NAMALWA (cell line): Measurements from ENCODE around the gene NEK10.
"Not testable (repeated sequence)": the region's sequence is repeated elsewhere in the genome, so short reads cannot be mapped to it uniquely, and the experiment has no call there.

ENCODE experiments used
- DNase-seq: peaks from one replicate; pipeline ENCODE4 v3.0.0-alpha.2; 2015; ENCODE audit warnings: low spot score

Gene NEK10, protein sequence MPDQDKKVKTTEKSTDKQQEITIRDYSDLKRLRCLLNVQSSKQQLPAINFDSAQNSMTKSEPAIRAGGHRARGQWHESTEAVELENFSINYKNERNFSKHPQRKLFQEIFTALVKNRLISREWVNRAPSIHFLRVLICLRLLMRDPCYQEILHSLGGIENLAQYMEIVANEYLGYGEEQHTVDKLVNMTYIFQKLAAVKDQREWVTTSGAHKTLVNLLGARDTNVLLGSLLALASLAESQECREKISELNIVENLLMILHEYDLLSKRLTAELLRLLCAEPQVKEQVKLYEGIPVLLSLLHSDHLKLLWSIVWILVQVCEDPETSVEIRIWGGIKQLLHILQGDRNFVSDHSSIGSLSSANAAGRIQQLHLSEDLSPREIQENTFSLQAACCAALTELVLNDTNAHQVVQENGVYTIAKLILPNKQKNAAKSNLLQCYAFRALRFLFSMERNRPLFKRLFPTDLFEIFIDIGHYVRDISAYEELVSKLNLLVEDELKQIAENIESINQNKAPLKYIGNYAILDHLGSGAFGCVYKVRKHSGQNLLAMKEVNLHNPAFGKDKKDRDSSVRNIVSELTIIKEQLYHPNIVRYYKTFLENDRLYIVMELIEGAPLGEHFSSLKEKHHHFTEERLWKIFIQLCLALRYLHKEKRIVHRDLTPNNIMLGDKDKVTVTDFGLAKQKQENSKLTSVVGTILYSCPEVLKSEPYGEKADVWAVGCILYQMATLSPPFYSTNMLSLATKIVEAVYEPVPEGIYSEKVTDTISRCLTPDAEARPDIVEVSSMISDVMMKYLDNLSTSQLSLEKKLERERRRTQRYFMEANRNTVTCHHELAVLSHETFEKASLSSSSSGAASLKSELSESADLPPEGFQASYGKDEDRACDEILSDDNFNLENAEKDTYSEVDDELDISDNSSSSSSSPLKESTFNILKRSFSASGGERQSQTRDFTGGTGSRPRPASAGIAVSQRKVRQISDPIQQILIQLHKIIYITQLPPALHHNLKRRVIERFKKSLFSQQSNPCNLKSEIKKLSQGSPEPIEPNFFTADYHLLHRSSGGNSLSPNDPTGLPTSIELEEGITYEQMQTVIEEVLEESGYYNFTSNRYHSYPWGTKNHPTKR

GRCh38 chr3:27368831-27369607, at the start of gene NEK10:
Gene NEK10 (minus strand): TSS chr3:27369383. CDS start chr3:27352882, 16,501 bp downstream.
- DNase-seq: peak; percentile 75

DNA sequence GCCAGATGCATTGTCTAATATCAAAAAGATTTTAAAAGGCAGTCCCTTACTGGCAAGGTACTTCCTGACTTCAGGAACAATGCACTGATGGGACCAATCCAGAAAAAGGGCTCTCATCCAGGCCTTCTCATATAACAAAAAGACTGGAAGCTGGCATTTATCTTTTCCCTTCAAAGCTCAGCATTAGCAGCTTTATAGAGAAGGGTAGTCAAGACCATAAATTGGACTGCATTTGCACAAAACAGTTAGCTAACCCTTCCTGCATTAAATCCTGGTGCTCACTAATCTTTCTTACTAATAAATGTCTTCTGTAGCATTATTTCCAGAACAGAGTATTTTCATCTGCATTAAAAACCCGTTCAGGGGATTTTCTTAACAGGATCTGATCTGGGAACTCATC, 46.0 kb upstream of the NEK10 start:
- no peak for DNase-seq

DNA sequence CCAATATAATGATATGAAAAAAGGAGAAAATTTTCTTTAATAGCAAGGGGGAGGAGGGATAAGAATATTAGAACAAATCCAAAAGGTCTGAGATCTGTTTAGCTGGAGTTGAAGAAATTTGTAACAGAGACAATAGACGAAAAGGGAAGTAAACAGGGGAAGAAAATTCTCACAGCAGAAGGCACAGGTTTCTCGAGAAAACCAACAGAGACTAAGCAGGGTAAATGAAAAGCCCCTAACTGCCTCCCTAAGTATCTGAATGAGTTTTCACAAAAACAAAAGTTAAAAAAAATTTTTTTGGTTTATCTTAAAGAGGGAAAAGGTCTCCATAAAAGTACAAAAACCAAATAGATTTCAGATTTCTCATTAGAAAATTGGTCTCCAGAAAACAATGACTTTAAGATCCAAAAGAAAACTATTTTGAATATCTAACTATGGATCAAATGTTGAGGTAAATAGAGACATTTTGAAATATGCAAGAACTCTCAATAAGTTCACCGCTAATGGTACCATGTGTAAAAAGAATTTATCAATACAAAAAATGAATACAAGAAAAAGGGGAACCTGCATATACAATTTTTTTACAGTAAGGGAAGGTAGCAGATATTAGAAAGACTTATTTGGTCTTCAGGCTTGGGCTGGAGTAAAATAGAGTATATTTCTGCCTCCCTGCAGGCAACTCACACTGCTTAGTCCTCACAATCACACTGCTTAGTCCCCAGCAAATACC, 23.9 kb upstream of the NEK10 start:
- no peak for DNase-seq

DNA sequence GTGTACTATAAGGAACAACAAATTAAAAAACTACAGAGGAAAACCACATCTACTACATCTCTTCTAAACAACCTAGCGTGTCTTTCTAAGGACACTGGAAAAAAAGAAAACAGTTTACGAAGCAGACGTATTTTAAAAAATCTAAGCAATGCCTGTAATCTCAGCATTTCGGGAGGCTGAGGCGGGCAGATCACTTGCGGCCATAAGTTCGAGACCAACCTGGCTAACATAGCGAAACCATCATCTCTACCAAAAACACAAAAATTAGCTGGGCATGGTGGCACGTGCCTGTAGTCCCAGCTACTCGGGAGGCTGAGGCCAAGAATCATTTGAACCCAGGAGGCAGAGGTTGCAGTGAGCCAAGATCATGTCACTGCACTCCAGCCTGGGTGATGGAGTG, 23.2 kb upstream of the NEK10 start:
- DNase-seq: not testable (repeated sequence)

DNA sequence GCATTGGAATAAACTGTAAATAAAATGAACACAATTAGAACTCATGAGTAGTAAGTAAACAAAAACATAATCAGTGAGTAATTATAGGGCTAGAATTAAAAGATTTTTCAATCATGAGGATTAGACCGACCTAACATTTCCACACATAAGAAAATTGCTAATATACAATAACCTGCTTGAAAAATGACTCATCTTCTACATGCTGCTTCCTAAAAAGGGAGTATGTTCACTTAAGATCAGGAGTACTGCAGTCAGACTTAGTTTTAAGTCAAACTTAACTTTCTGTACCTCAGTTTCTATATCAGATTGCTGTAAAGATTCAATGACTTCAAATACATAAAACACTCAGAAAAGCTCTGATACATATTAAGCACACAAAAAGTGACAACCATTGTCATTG, 22.6 kb upstream of the NEK10 start:
- no peak for DNase-seq

- DNase-seq: no peak
Measured at GRCh38 chr3:27387625-27388024, 18.4 kb upstream of the NEK10 start.

DNA sequence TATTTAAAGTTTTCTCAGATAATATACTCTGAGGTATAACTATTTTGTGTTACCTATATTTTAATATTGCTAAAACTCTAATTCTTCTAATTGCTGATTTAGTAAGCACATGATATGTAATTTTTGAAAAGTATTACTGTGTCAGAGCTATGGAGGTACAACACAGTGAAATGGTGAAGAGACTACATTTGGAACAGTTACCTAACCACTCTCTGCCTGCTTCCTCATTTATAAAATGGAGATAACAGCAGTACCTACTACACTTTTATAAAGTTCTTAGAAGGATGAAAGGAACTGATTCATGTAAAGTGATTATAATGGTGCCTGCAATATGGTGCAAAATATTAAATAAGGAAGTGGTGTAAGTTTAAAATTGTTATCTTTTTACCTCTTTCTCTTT, 16.3 kb upstream of the NEK10 start:
- no peak for DNase-seq

DNA sequence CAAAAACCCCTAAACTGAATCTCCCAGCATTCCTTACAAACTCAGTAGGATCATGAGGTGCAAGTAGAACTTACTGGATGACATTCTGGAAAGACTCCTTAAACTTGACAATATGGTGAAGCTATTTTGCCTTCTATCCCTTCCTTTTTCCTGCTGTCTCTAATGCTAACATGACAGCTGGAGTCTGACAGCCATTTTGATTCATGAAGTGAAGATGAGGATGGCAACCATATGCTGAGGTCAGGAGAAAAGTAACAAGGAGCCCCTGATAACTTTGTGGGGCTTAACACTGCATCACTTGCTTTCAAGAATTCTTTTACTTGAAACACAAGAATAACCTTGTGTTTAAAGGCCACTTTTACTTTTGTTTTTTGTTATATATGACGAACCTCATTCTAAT, 15.0 kb upstream of the NEK10 start:
- DNase-seq: no peak

- DNase-seq: no peak
Measured at GRCh38 chr3:27380433-27381357, 11.5 kb upstream of the NEK10 start.

GRCh38 chr3:27378331-27378730, 9.1 kb upstream of the NEK10 start:
- DNase-seq: no peak

GRCh38 chr3:27376109-27376772, 7.1 kb upstream of the NEK10 start:
- no peak for DNase-seq

- DNase-seq: no peak
Measured at GRCh38 chr3:27366062-27366591, 3.1 kb downstream of the NEK10 start.

DNA sequence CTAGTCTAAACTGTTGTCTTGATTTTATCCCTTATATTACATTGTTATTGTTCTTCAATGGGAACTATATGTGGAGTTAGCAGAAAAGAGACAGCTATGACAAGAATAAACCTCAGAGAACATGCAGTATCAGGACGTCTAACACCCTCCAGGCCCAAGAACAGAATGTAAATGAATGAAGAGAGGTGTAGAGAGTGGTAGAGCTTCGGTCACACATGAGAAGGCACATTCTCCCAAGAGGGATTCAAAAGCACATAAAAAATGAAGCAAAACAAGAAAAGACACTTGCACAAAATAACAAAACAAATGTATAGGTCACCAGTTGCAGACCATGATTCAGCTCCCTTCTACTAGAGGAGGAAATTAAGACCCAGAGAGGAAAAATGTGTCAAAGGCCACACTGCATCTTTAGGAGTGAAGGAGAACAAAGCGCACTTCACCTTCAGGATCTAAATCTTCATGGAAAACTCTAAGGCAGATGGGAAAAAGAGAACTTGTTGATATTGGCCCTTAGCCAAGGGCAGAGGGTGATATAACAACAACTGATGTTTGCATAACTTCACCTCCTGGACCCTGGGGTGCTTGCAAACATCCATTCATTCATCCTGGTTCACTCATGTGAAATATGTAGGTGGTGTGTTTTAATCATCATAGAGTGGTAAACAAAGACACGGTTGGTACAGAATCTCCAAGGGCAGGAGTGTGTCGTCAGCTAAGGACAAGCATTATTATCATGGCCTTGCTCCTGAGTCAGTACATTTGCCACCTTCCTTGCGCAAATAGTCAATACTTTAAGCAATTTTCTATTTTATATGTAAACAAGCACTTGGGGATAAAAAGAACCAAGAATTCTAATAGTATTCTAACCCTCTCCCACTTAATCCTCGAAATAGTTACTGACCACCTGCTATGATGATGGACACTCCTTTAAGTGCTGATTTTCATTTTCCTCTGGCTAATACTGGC, 8.8 kb downstream of the NEK10 start:
- DNase-seq: peak; percentile 49

GRCh38 chr3:27358372-27358771, 10.8 kb downstream of the NEK10 start:
- no peak for DNase-seq

- peak; percentile 80 for DNase-seq
Measured at GRCh38 chr3:27357665-27358258, 11.4 kb downstream of the NEK10 start.

- no peak for DNase-seq
Measured at GRCh38 chr3:27356976-27357375, 12.2 kb downstream of the NEK10 start.

DNA sequence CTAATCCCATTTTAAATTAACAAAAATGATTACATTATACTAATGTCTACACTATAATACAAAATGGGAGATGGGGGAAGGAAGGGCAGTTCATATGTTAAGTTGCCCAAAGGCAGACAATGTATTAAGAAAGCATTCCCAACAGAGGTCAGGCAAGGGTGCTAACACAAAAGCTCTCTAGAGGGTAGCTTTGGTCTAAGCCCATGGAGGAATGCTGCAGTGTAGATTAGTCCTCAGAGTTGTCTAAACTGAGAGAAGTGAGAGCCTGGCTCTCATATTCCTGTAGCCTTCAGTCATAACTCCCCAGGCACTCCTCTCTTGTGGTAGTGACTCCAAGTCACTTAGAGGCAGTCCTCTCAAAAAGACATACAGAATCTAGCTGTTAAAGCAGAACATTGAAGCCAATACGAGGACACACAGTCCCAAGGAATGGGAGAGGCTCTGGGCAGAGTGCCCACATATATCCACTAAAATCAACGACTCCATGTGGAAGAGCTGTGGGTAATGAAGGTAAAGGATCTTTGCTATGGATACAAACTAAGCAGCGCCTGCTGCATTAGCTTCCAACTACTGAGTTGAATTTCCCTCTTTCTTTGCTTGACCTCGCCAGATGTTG, 14.5 kb downstream of the NEK10 start:
- no peak for DNase-seq
